ENCODE results near the gene DZIP1. TPM values are rescaled to one million over a fixed set of nuclear protein-coding genes. Genes with fewer than 3 reads are reported as not detected.

Gene DZIP1
- total and polyA plus RNA-seq, 7 experiments from 2014 or later = not detected

DNA sequence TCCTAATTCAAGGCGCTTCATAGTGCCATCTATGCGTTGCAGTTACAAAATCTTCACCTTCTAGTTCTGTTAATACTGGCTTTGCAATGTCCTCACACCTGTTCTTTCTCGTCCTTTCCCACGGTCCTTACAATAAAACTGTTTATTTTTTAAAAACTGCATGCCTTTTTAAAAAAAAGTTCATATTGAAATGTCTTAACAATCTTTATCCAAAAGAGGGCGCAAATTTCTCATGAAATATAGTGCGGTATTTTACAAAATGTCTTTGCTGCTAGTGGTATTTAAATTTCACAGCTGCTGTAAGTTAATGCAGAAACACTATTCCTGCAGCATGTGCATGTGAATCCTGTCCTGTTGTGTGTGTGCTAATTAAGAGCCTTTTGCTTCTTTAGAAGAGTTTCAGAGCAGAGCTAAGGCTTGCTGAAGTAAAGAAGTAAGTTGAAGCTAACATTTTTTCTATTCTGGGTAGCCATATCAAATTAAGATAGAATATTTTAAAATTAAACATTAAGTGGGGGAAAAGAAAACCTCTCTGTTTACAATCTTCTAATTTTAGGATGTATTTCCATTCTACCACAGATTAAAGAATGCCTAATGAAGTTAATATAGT is 107.8 kb downstream of the DZIP1 start:
- no peaks in the 10 kb centered on the region for H3K36me3 ChIP-seq (ENCODE audit: control insufficient read depth in 2 of 3, insufficient read depth in 3 of 3, low read length in 3 of 3)
- no peaks in the 10 kb centered on the region for H3K9me3 ChIP-seq (ENCODE audit: control insufficient read depth in 2 of 3, low read length in 3 of 3)
- ChIA-PET CTCF (interaction anchor here (0.8 to 2.9 kb wide), 2 partner anchors 87 to 297 kb away, joined by 5 to 17 read pairs; no protein-coding TSS in a partner anchor), POLR2A (no interaction called here)
- H3K27ac Mint-ChIP-seq = no peak overlapping the region
- no peaks in the 10 kb centered on the region for H3K36me3 Mint-ChIP-seq
- H3K9me3 Mint-ChIP-seq = no peaks in the 10 kb centered on the region
- intact Hi-C loops (cut with micrococcal nuclease) = loop anchor here (1.0 to 2.0 kb wide), 2 partner anchors 124 to 298 kb away; no protein-coding TSS in a partner anchor
- DNase-seq (peak in 1 of 9 donors; percentile 10), ATAC-seq (no peak)
- H3K4me1 Mint-ChIP-seq = peaks cover 0 to 6% (median 0%) of the 10 kb centered on the region in 7 donors
- H3K27ac ChIP-seq (ENCODE audit: low read depth, low read length) = no peak overlapping the region
- H3K4me3 Mint-ChIP-seq = no peak overlapping the region
- H3K4me1 ChIP-seq (ENCODE audit: control insufficient read depth in 2 of 2, insufficient read depth in 2 of 2, low read length in 2 of 2) = no peaks in the 10 kb centered on the region
- H3K27me3 Mint-ChIP-seq = peaks cover 20 to 38% (median 28%) of the 10 kb centered on the region in 5 donors
- H3K27me3 ChIP-seq (ENCODE audit: control insufficient read depth in 2 of 2, insufficient read depth in 2 of 2, low read length in 2 of 2) = no peaks in the 10 kb centered on the region
- no peak overlapping the region for H3K4me3 ChIP-seq (ENCODE audit: low read length)

DNA sequence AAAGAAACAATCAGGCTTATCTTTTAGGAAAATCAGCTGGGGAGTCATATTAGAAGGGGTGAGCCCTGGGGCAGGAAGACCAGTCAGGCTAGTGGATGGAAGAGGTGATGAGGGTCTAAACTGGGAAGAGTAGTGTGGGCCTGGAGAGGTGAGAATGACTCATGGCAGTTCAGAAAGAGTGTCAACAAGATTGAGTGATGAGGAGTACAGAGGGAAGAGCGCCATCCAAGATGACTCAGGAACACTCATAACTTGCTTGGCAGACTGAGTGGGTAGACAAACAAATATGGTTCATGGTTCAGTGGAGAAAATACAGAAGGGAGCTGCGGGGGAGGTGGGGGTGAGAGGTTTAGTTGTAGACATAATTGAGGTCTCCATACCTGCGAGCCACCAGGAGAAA is 109.3 kb downstream of the DZIP1 start:
- no peaks in the 10 kb centered on the region for H3K9me3 Mint-ChIP-seq
- no peaks in the 10 kb centered on the region for H3K9me3 ChIP-seq (ENCODE audit: control insufficient read depth in 2 of 3, low read length in 3 of 3)
- DNase-seq (no peak), ATAC-seq (no peak)
- ChIA-PET POLR2A (no interaction called here), CTCF (no interaction called here)
- no peaks in the 10 kb centered on the region for H3K36me3 ChIP-seq (ENCODE audit: control insufficient read depth in 2 of 3, insufficient read depth in 3 of 3, low read length in 3 of 3)
- intact Hi-C loops (cut with micrococcal nuclease) = no loop called here
- H3K36me3 Mint-ChIP-seq = no peaks in the 10 kb centered on the region
- H3K27ac ChIP-seq (ENCODE audit: low read depth, low read length) = no peak overlapping the region
- peaks cover 11 to 41% (median 30%) of the 10 kb centered on the region in 5 donors for H3K27me3 Mint-ChIP-seq
- no peaks in the 10 kb centered on the region for H3K4me1 ChIP-seq (ENCODE audit: control insufficient read depth in 2 of 2, insufficient read depth in 2 of 2, low read length in 2 of 2)
- no peak overlapping the region for H3K4me3 ChIP-seq (ENCODE audit: low read length)
- H3K27ac Mint-ChIP-seq = no peak overlapping the region
- peaks cover 0 to 2% (median 0%) of the 10 kb centered on the region in 7 donors for H3K4me1 Mint-ChIP-seq
- no peaks in the 10 kb centered on the region for H3K27me3 ChIP-seq (ENCODE audit: control insufficient read depth in 2 of 2, insufficient read depth in 2 of 2, low read length in 2 of 2)
- no peak overlapping the region for H3K4me3 Mint-ChIP-seq

DNA sequence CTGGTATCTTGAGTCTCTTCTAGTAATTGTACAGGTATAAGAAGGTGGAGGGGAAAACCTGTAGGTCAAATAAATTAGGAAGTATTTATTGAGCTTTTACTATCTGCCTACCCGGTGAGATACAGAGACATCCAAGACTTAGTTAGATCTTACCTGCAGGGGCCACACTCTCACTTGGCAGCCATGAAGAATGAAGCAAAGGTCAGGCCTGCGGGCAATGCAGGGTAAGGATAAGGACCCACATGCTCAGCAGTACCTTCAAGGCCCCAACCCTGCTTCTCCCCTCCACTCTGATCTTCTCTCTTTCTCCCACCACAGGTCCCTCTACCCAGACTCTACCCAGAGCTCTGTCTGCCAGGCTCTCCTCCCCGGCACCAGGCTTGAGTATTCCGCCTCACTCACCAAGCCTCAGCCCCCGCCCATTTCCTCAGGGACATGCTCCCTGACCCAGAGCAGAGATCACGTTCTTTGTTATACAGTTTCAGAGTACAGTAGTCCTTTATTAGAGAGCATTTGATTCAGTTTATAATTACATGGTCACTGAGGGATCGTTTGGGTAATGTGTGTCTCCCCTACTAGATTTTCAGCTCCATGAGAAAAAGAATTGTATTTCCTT is 110.9 kb downstream of the DZIP1 start:
- POLR2A ChIA-PET = no interaction called here
- intact Hi-C loops (cut with micrococcal nuclease) = no loop called here
- peaks cover 0 to 1% (median 0%) of the 10 kb centered on the region in 11 donors for H3K9me3 Mint-ChIP-seq

DNA sequence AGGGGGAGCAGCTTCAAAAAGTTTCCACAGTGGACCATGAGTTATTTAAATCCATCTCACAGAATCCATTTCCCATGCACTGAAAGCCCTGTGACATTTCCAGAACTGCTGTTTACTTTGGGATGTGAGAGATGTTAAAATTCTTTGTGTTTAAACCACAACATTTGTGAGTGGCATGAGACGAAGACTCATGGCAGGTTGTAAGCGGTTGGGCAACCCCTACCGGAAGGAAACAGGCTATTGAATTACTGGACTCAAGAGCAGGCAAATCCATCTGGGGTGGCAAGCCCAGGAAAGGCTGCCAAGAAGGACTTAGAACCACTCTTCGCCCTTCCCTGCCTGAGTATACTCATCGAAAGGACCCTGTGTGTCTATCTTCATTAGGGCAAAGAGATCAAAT is 114.3 kb downstream of the DZIP1 start:
- POLR2A ChIA-PET = no interaction called here
- ATAC-seq (no peak), DNase-seq (no peak)
- intact Hi-C loops (cut with micrococcal nuclease) = no loop called here
- Mint-ChIP-seq H3K9me3 (peaks cover 0 to 12% (median 0%) of the 10 kb centered on the region in 11 donors), H3K4me1 (no peaks in the 10 kb centered on the region), H3K27ac (no peak overlapping the region), H3K4me3 (no peak overlapping the region), H3K36me3 (peaks cover 0 to 4% (median 0%) of the 10 kb centered on the region in 5 donors), H3K27me3 (peaks cover 17 to 55% (median 34%) of the 10 kb centered on the region in 5 donors)
- Histone ChIP-seq H3K9me3 (ENCODE audit: control insufficient read depth in 2 of 3, low read length in 3 of 3) (no peaks in the 10 kb centered on the region), H3K27me3 (ENCODE audit: control insufficient read depth in 2 of 2, insufficient read depth in 2 of 2, low read length in 2 of 2) (no peaks in the 10 kb centered on the region), H3K4me1 (ENCODE audit: control insufficient read depth in 2 of 2, insufficient read depth in 2 of 2, low read length in 2 of 2) (no peaks in the 10 kb centered on the region), H3K36me3 (ENCODE audit: control insufficient read depth in 2 of 3, insufficient read depth in 3 of 3, low read length in 3 of 3) (no peaks in the 10 kb centered on the region), H3K27ac (ENCODE audit: low read depth, low read length) (no peak overlapping the region), H3K4me3 (ENCODE audit: low read length) (no peak overlapping the region)
- CTCF ChIA-PET = interaction anchor here (0.7 kb wide), 1 partner anchor 824 kb away, joined by 3 read pairs; no protein-coding TSS in a partner anchor

More for the DNA sequence above, 110.9 kb downstream of the DZIP1 start:
- H3K36me3 Mint-ChIP-seq = no peaks in the 10 kb centered on the region
- Histone ChIP-seq H3K4me1 (ENCODE audit: control insufficient read depth in 2 of 2, insufficient read depth in 2 of 2, low read length in 2 of 2) (no peaks in the 10 kb centered on the region), H3K4me3 (ENCODE audit: low read length) (no peak overlapping the region), H3K9me3 (ENCODE audit: control insufficient read depth in 2 of 3, low read length in 3 of 3) (no peaks in the 10 kb centered on the region), H3K36me3 (ENCODE audit: control insufficient read depth in 2 of 3, insufficient read depth in 3 of 3, low read length in 3 of 3) (no peaks in the 10 kb centered on the region), H3K27me3 (ENCODE audit: control insufficient read depth in 2 of 2, insufficient read depth in 2 of 2, low read length in 2 of 2) (no peaks in the 10 kb centered on the region), H3K27ac (ENCODE audit: low read depth, low read length) (no peak overlapping the region)
- CTCF ChIA-PET = no interaction called here
- ATAC-seq = no peak
- no peak for DNase-seq
- no peak overlapping the region for H3K4me3 Mint-ChIP-seq
- H3K4me1 Mint-ChIP-seq = peaks cover 0 to 2% (median 0%) of the 10 kb centered on the region in 7 donors
- no peak overlapping the region for H3K27ac Mint-ChIP-seq
- H3K27me3 Mint-ChIP-seq = peaks cover 14 to 40% (median 37%) of the 10 kb centered on the region in 5 donors

Other genes with a start within 250 kb of the DZIP1 start
- gene CLDN10, start 92.0 kb downstream of the DZIP1 start, total RNA-seq = not detected
- not detected for gene CLDN10, start 92.0 kb downstream of the DZIP1 start, polyA plus RNA-seq
- gene DNAJC3, start 32.4 kb upstream of the DZIP1 start, total RNA-seq = 10 to 100 TPM; 13.9 to 33.0 (median 22.7) TPM
- 10 to 100 TPM; 11.3 to 14.8 TPM for gene DNAJC3, start 32.4 kb upstream of the DZIP1 start, polyA plus RNA-seq

All from naive thymus-derived CD4-positive, alpha-beta T cell (primary cell).